Measurements from ENCODE around the gene COQ10A.

Gene COQ10A

DNA sequence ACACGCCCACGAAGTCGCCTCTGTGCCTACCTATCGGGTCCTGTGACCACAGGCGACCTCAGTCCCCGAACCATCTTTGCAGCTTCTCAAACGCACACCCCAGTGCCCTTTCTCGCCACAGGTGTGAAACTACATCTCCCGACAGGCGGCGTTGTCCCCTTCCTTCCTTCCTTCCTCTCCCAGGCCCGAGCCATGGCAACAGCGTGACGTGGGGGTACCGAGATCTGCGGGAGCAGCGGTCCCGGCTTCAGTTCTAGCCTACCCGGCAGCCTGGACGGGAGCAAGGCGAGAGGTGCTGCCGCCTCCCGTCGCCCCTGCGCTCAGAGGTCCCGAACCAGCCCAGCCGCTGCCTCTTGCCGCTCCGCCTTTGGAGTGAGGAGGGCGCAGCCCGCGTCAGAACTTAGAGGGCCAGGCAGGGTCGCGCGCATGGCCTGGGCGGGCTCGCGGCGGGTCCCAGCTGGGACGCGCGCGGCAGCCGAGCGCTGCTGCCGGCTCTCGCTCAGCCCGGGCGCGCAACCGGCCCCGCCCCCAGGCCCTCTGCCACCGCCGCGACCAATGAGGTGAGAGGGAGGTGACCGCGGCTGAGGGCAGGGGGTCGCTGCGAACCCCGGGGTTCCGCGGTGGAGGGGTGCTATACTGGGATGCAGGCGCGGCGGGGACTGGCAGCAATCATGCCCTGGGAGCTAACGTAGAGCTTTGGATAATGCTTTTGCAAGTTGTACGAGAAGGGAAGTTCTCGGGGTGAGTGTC, at the start of gene COQ10A:
Gene COQ10A, plus strand, starts transcription at position 250 of the 750 bp plus-strand sequence. Its CDS starts 177 bp downstream, at position 427.
- DNase-seq (ENCODE audit: low spot score): peak; percentile 89

DNA sequence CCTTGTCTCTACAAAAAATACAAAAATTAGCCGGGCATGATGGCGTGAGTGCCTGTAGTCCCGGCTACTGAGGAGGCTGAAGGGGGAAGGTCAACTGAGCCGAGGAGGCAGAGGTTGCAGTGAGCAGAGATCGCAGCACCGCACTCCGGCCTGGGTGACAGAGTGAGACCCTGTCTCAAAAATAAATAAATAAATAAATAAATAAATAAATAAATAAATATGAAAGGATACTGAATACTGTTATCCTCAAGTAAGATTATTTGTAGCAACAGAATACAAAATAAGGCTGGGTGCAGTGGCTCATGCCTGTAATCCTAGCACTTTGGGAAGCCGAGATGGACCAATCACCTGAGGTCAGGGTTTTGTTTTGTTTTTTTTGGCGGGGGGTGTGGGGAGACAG, 46.9 kb upstream of the COQ10A start:
- DNase-seq (ENCODE audit: low spot score): no peak

DNA sequence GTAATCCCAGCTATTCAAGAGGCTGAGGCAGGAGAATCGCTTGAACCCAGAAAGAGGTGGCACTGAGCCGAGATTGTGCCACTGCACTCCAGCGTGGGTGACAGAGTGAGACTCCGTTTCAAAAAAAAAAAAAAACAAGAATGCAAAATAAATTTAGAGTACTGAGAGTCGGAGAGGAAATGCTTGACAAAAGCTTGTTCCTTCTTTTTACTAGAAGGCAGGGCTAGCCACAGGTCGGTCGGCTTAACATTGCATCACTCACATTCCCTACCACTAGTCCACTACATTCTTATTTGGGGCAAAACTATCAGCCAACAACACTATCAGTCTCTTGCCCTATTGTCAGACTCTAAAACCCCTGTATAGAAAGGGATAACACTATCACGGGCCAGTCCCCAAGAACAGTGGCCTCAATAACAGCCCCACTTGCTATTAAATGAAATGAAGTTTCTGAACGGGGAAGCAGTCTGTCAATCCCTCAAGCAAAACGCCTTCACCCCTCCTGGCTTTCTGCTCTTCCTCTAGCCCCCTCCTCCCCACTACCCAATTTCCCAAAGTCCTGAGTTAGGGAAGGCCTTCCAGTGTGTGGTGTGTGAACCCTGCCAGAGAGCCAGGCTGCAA, 46.0 kb upstream of the COQ10A start:
- peak; percentile 11 for DNase-seq (ENCODE audit: low spot score)

DNA sequence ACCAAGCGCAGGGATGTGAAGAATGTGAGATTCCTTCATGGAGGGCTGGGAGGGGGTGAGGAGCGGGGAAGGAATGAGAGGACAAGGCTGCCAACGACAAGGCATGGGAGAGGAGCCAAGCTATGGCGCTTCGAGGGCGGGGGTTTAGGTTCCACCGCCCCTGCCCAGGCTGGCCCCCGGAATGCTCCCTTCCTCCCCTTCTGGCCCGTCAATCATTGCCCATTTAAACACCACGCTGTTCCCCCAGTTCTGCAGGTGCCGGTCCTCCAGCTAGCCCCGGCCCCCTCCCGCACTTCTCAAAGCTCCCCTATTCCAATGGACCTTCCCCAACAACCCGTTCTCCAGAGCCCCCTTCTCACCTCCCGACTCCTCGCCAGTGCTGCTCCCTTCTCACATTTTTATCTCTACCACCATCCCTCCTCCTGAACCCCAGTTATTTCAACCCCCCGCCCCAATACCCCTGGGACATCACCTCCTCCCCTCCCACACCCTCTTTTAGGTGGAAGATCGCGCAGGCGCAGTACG, 45.4 kb upstream of the COQ10A start:
- no peak for DNase-seq (ENCODE audit: low spot score)

DNA sequence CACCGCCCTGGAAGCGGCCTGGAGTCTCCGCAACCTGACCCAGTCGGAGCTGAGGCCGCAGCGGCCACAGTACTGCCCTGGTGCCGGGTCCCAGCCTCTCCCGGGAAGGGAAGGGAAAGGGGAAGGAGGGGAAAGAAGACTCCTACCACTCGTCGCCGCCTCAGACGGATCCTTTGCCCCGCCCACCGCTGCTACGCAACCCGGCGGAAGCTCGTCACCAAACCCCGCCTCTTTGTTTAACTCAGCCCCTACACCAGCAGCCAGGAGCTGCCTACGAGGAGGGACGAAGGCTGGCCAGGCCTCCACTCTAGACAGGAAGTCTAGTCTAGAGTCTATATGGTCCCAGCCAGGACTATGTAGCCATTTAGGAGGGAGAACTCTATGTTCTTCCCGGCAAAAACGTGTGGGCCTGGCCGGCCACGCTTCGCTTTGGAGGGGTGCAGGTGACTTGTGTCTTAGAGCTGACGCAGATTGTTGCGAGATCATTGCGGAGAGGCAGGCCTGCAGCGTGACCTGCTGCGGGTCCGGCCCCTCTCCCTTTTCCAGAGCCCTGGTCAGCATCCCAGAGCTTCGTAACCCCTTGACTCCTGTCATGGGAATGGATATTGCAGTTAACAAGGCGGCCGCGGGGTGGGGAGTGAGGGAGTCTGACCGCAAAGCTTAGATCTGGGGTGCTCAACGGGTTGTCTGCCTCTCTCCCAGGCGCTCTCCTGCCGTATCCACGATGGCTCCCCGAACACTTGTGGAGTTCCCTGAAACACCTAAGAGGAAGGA, 44.8 kb upstream of the COQ10A start, which contains the start of gene RNF41:
Gene RNF41, minus strand, starts transcription at position 166 of the 774 bp plus-strand sequence. CDS start 7,875 bp downstream, outside the sequence.
- DNase-seq (ENCODE audit: low spot score): peak; percentile 92

DNA sequence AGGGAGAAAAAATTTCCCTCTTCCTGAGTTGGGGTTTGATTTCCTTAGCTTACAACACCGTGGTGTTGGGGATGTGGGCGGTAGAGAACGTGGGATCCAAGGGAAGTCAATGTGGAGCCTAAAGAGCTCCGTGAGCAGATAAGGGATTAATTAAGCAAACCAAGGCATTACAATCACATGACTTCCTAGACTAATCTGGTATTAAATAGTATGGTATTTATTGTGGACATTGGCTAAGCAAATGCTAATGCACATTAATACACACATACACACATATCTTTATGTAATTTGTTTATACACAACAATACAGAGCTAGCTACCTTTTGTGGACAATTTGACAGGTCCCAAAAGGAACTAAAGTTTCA, 44.2 kb upstream of the COQ10A start:
- DNase-seq (ENCODE audit: low spot score): no peak

DNA sequence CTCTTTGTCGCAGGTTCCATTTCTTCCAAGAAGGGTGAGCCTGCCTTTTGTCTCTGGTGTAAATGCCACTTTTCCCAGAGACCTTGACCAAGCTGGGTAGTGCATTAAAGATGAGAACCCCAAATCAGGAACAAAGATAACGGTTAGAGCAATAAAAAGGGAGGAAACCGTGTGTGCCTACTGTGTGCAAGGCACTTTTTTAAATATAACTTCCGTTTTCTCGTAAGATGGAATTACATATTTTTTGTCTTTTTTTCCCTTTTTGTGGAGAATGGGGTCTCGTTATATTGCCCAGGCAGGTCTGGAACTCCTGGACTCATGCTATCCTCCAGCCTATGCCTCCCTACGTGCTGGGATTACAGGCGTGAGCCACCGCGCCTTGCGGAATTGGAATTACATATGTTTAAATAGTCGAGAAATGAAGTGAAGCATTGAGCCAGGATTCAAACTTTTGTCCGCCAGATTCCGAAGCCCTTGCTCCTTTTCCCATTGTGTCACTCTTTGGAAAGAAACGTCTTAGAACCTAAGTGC, 43.1 kb upstream of the COQ10A start:
- no peak for DNase-seq (ENCODE audit: low spot score)

DNA sequence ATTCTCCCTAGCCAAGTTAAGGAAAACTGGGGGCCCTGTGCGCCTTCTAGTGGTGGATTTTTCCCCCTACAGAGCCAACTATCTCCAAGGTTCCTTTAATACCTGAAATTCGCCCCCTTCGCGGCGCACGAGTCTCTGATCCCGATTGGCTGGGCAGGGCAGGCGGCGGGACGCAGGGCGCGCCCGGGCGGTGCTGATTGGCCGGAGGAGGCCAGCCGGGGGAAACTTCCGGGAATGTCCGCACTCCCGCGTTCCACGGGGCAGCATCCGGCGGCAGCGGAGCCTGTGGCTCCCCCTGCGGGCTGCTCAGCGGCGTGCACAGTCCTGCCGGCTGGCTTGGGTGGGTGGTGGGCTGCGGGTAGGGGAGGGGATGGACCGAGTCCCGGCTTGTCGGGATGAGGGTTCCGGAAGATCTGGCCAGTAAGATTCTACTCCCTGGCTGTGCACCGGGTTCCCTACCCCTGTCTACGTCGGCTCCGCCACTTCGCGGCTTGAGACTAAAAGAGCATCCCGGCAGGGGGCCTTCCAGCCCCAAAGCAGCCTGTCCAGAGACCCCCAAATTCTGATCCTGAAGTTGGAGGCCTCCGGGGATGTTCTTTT, 42.5 kb upstream of the COQ10A start, which contains the start of gene NABP2:
Gene NABP2, plus strand, starts transcription at position 241 of the 600 bp plus-strand sequence. CDS start 515 bp downstream, outside the sequence.
- DNase-seq (ENCODE audit: low spot score): peak; percentile 96

DNA sequence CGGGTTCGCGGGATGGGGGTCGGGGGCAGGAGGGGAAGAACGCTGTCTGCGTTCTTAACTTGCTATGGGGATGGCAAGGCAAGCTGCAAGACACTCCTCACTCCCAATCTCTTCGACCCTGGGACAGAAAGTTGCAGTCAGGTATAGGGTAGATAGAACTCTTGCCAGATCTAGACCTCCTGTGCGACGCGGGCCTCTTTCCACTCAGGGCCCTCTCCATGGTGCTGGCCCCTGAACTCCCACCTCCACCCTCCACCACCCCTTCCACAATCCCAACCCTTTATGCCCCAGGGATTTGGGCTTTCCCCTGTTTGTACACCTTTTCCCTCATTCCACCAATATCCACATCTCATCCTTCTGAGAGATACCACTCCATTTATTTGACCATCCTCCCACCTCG, 41.8 kb upstream of the COQ10A start:
- DNase-seq (ENCODE audit: low spot score): no peak

DNA sequence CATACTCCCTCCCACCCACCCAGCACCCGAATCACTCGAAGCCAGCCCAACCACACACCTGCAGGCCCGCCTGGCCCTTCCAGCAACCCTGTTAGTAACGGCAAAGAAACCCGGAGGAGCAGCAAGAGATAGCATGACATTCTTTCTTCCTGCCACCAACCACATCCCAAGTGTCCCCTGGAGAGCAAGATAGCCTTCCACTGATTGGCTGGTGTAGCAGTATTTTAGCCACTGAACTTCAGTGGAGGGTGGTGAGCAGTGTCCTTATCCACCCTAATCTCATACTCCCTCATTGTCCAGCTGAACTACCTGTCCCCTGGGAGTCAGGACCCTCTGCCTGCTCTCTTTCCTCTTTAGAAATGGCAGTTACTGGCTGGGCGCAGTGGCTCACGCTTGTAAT, 37.7 kb upstream of the COQ10A start:
- DNase-seq (ENCODE audit: low spot score): no peak

DNA sequence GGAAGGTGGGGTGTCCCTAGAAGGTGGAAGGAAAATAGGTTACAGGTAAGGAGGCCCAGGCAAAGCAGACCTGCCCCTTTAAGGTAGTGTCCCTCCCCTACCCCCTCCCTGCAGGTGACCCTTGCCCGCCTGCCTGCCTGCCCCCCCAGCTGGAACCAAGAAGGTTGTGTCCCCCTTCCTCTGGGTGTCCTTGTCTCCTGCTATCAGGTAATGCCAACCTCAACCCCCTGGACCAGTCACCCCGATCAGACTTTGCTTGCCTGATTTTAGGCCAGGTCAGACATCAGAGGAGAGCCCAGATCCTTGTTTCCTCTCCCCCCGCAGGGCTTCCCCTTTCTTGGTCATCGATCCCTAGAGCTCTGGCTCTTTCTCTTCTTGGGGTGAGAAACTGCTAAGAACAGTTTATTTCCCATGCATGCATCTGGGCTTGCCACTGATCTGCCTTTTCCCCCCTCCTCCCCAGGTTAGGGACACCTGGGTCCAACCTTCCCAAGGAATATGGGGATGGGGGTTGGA, 36.8 kb upstream of the COQ10A start, which contains the start of gene SLC39A5:
Gene SLC39A5, plus strand, starts transcription at position 136 of the 516 bp plus-strand sequence. CDS start 1,224 bp downstream, outside the sequence.
- DNase-seq (ENCODE audit: low spot score): no peak

DNA sequence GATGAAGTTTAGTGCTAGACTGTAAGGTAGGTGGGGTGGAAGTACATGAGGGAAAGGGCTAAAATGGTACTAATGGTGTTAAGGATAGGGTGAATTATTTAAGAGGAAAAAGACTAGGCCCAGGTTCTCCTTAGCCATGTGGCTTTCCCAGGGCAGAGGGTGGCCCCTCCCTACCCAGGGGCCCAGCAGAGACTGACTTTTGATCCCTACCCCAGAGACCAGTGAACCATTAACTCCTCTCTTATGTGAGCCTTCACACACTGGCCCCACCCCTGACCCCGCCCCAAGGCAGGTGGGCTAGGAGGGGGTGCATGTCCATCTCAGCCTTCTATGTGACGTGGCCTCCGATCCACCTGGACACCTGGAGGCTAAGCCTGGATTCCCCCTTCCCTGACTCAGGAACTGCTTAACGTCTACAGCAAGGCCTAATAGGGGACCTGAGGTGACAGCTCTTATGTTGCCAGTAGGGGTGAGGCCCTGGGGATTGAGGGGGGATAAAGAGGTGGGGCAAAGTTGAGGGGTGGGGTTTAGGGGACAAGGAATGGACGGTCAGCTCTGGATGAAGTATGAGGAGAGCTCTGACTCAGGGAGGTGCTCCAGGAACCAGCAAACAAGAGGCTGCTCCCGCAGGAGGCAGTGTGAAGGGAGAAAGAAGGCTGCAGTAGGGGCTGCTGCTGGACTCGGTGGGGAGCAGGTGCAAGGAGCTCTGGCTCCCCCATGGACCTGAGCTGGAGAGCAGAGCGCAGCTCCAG, 36.1 kb upstream of the COQ10A start:
- DNase-seq (ENCODE audit: low spot score): no peak

DNA sequence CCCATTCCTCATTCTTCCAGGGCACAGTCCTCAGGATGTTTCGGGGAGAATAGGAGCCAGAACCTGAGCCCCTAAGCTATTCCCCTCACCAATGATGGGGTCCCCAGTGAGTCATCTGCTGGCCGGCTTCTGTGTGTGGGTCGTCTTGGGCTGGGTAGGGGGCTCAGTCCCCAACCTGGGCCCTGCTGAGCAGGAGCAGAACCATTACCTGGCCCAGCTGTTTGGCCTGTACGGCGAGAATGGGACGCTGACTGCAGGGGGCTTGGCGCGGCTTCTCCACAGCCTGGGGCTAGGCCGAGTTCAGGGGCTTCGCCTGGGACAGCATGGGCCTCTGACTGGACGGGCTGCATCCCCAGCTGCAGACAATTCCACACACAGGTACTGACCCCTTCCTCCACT, 35.6 kb upstream of the COQ10A start:
- DNase-seq (ENCODE audit: low spot score): no peak

DNA sequence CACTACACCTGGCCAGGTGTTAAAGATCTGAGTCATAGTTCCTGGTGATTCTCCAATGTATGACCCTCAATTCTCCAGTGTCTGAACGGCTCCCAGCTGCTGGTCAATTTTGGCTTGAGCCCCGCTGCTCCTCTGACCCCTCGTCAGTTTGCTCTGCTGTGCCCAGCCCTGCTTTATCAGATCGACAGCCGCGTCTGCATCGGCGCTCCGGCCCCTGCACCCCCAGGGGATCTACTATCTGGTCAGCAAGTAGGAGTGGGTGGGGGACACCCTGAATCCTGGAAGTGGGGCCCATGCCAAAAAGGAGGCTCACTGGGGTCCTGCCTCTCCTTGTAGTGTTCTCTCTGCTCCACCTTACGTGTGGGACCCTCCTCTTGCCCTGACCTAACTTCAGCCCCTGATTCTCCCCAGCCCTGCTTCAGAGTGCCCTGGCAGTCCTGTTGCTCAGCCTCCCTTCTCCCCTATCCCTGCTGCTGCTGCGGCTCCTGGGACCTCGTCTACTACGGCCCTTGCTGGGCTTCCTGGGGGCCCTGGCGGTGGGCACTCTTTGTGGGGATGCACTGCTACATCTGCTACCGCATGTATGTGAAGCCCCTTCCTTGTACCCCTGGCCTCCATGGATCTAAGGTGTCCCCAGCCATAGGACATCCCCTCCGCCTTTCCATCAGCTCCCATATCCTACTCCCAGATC, 31.9 kb upstream of the COQ10A start:
- no peak for DNase-seq (ENCODE audit: low spot score)

DNA sequence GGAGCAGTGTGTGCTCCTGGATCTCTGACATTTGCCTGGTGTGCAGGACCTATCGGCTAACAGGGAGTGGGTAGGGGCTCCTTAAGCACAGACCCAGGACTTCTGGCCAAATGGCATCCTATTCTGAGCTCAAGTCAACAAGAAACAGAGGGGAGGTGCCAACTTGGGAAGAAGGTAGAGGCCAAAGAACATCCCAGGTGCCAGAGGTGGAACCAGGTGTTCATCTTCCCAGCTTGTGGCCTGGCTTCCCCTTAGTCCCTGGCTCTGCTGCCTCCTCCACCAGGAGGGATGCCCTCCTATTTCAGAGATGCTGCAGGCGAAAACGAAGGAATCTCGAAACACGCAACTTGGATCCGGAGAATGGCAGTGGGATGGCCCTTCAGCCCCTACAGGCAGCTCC, 30.7 kb upstream of the COQ10A start:
- no peak for DNase-seq (ENCODE audit: low spot score)

DNA sequence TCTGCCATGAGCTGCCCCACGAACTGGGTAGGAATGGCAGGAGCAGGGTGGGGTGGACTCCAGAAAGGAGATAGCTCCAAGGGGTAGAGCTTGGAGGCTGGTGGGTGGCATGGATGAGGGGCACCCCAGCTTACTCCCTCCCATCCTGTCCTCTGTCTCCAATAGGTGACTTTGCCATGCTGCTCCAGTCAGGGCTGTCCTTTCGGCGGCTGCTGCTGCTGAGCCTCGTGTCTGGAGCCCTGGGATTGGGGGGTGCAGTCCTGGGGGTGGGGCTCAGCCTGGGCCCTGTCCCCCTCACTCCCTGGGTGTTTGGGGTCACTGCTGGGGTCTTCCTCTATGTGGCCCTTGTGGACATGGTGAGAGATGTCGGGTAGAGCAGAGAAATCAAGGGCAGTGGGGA, 29.8 kb upstream of the COQ10A start:
- DNase-seq (ENCODE audit: low spot score): no peak

DNA sequence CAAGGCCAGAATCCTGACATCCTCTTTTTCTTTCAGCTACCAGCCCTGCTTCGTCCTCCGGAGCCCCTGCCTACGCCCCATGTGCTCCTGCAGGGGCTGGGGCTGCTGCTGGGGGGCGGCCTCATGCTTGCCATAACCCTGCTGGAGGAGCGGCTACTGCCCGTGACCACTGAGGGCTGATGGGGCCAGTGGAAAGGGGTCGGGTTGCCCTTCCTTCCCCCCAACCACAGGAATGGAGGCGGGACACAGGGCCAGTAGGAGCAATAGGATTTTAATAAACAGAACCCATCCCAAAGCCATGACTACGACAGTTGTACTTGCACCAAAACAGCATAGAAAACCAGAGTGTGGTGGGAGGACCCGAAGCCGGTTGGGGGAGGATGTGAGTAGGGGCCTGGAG, 29.2 kb upstream of the COQ10A start:
- no peak for DNase-seq (ENCODE audit: low spot score)

DNA sequence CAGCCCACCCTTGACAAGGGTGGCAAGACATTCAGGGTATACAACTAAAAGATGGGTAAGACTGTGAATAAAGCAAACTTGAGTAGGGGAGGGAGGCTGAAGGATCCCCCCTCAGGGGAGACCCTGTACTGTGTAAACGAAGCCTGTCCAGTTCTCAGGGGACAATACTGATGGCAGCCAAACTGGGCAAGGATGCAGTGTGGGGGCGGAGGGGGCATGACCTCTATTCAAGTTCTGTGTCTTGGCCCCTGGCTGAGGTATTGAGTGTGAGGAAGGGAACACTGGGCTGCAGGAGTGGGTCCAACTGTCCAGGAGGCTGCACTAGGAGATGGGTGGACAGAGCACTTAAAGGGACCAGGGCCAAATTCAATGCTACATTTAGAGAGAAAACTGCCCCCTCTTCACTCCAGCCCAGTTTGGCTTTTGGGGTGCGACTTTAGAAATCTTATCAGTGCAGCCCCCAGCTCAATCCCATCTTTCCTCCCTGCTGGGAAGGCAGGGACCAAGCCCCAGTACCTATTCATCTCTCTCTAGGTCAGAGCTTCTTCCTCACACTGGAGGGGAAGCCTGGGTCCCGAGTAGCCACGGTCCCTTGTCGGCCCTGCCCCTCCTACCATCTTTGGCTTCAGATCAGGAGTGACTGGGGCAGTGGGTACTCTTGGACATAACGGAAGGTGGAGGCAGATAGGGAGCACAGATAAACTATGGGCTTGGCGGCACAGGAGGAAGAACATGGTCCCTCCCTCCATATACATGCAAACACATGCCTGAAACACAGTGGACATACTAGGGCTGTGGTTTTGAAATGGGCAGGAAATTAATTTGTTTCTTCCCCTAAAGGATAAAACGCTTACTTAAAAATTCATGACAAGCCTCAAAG, 25.1 kb upstream of the COQ10A start:
- no peak for DNase-seq (ENCODE audit: low spot score)

DNA sequence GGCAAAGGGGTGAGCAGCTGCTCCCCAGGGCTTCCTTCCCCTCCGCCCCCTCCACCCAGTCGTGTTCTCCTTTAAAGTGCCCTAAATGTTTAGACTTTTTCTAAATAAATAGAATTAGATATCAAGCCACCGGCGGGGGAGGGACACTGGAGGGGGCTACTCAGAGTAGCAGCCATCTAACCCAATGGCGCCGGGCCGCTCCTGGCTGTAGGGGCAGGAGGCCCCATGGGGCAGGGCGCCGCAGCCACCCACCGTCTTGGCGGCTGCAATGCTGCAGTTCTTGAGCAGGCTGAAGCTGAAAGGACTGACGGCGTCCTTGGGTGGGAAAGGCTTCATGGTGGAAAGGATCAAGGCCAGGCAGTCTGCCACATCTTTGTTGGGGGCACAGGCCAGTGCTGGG, 23.8 kb upstream of the COQ10A start:
- DNase-seq (ENCODE audit: low spot score): no peak

Measured in CD4-positive, alpha-beta T cell treated with Interleukin-2 at 100 ng/mL for 4 hours (primary cell).